ENCODE results near the gene ROBO1. TPM values are rescaled to one million over a fixed set of nuclear protein-coding genes. Genes with fewer than 3 reads are reported as not detected.
"Not testable (repeated sequence)": the region's sequence is repeated elsewhere in the genome, so short reads cannot be mapped to it uniquely, and the experiment has no call there.

ROBO1 gene
- total and polyA plus RNA-seq, 12 donors, result 6.4 to 144 (median 43.9) TPM

DNA sequence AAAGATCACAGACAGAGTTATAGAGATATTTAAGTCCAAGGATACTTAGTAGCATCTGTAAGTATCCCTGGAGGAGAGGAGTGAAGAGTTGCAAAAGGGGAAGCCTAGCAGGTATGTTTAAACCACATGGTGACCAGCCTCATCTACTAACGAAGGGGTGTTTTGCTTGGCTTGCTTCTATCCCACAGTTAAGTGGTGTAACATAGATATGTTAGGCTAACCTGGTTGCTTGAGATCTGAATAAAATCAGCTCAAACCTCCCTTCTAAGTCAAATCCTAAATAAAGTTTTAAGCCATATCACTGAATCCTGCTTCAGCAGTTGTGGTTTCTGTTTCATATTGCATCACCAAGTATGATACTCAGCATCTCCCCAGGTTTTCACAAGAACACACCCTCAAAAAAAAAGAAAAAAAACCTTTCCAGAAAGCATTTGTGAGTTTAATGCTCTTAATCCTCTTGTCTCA lies 880.2 kb downstream of the ROBO1 start:
- 59 to 77% (median 69%) methylated on average over 1 of the region's 1 CpG for WGBS, 4 donors
- H3K27ac ChIP-seq, result no peak overlapping the region
- no peak for TF ChIP-seq POLR2A (IDR thresholded peaks at IDR 0.05)
- TF ChIP-seq, protein P1, sequence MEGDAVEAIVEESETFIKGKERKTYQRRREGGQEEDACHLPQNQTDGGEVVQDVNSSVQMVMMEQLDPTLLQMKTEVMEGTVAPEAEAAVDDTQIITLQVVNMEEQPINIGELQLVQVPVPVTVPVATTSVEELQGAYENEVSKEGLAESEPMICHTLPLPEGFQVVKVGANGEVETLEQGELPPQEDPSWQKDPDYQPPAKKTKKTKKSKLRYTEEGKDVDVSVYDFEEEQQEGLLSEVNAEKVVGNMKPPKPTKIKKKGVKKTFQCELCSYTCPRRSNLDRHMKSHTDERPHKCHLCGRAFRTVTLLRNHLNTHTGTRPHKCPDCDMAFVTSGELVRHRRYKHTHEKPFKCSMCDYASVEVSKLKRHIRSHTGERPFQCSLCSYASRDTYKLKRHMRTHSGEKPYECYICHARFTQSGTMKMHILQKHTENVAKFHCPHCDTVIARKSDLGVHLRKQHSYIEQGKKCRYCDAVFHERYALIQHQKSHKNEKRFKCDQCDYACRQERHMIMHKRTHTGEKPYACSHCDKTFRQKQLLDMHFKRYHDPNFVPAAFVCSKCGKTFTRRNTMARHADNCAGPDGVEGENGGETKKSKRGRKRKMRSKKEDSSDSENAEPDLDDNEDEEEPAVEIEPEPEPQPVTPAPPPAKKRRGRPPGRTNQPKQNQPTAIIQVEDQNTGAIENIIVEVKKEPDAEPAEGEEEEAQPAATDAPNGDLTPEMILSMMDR (IDR thresholded peaks at IDR 0.05), result no peak
- intact Hi-C loops (cut with DNase I), result no loop called here
- H3K4me3 ChIP-seq, result no peak overlapping the region
- no peak for DNase-seq
- no peaks in the 10 kb centered on the region for H3K27me3 ChIP-seq
- no peaks in the 10 kb centered on the region for H3K9me3 ChIP-seq (replicated peaks in 1 of 3)
- no peaks in the 10 kb centered on the region for H3K36me3 ChIP-seq (replicated peaks in 1 of 2)
- peaks cover 3 to 17% of the 10 kb centered on the region in 2 donors for H3K4me1 ChIP-seq (replicated peaks in 1 of 2)

- H3K27ac ChIP-seq, result no peak overlapping the region
- TF ChIP-seq, protein P1 (IDR thresholded peaks at IDR 0.05), result no peak
- no peak for TF ChIP-seq POLR2A (IDR thresholded peaks at IDR 0.05)
- no peaks in the 10 kb centered on the region for H3K27me3 ChIP-seq
- H3K4me3 ChIP-seq, result no peak overlapping the region
- intact Hi-C loops (cut with DNase I), result no loop called here
- H3K4me1 ChIP-seq (replicated peaks in 1 of 2), result peaks cover 3 to 17% of the 10 kb centered on the region in 2 donors
- H3K36me3 ChIP-seq (replicated peaks in 1 of 2), result no peaks in the 10 kb centered on the region
- H3K9me3 ChIP-seq (replicated peaks in 1 of 3), result no peaks in the 10 kb centered on the region
- DNase-seq, result peak in 5 of 7 donors; percentile 19 to 60 (median 33)
- WGBS, 4 donors, result 60 to 89% (median 63%) methylated on average over 1 of the region's 1 CpG
Measured at GRCh38 chr3:78887029-78887428, 880.8 kb downstream of the ROBO1 start.

DNA sequence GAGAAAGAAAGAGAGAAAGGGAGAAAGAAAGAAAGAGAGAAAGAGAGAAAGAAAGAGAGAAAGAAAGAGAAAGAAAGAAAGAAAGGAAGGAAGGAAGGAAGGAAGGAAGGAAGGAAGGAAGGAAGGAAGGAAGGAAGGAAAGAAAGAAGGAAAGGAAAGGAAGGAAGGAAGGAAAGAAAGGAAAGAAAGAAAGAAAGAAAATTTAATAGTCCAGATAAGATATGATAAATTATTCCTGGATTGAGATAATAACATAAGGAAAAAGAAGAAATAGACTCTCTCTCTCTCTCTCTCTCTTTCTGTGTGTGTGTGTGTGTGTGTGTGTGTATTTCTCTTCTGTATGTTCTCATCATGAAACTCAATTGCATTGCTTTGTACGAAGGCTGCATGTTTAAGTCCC lies 883.2 kb downstream of the ROBO1 start:
- WGBS, 4 donors, result 86 to 94% (median 91%) methylated on average over 1 of the region's 1 CpG
- H3K4me3 ChIP-seq; intact Hi-C loops (cut with DNase I): not testable (repeated sequence)

GRCh38 chr3:78882251-78882650 lies 885.5 kb downstream of the ROBO1 start:
- peaks cover 0 to 7% (median 0%) of the 10 kb centered on the region in 3 donors for H3K9me3 ChIP-seq (replicated peaks in 1 of 3)
- WGBS, 4 donors, result 92 to 97% (median 95%) methylated on average over 6 of the region's 6 CpGs
- no peaks in the 10 kb centered on the region for H3K27me3 ChIP-seq
- DNase-seq, result no peak
- peaks cover 0 to 4% of the 10 kb centered on the region in 2 donors for H3K4me1 ChIP-seq (replicated peaks in 1 of 2)
- TF ChIP-seq, protein P1 (IDR thresholded peaks at IDR 0.05), result no peak
- no peak for TF ChIP-seq POLR2A (IDR thresholded peaks at IDR 0.05)
- H3K27ac ChIP-seq, result no peak overlapping the region
- H3K4me3 ChIP-seq, result no peak overlapping the region
- intact Hi-C loops (cut with DNase I), result no loop called here
- H3K36me3 ChIP-seq (replicated peaks in 1 of 2), result no peaks in the 10 kb centered on the region

More for the DNA sequence above, 883.2 kb downstream of the ROBO1 start:
- H3K36me3 ChIP-seq (replicated peaks in 1 of 2); DNase-seq; H3K27me3 ChIP-seq; H3K27ac ChIP-seq; H3K9me3 ChIP-seq (replicated peaks in 1 of 3): not testable (repeated sequence)
- peaks cover 3 to 17% of the 10 kb centered on the region in 2 donors for H3K4me1 ChIP-seq (replicated peaks in 1 of 2)

DNA sequence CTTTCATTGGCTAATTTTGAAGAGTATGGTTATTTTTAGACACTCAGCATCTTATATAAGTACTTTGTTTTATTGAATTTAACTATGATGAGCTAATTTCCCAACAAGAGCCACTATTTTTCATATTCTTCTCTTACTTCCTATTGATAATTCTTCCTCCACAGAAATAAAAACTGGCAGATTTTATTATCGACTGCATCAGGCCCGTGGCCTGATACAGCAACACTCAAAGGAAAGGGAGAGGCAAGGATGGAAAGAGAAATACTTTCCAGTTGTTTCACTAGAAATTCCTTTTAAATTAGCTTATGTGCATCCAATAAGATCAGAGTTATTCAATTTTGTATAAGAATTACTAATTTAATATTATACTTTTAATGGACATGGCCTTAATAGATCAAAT lies 886.3 kb downstream of the ROBO1 start:
- WGBS, 4 donors, result 86 to 96% (median 91%) methylated on average over 2 of the region's 2 CpGs
- intact Hi-C loops (cut with DNase I), result no loop called here
- no peak overlapping the region for H3K4me3 ChIP-seq
- H3K27ac ChIP-seq, result no peak overlapping the region
- H3K4me1 ChIP-seq (replicated peaks in 1 of 2), result no peaks in the 10 kb centered on the region
- H3K36me3 ChIP-seq (replicated peaks in 1 of 2), result no peaks in the 10 kb centered on the region
- DNase-seq, result no peak
- H3K27me3 ChIP-seq, result no peaks in the 10 kb centered on the region
- peaks cover 0 to 7% (median 0%) of the 10 kb centered on the region in 3 donors for H3K9me3 ChIP-seq (replicated peaks in 1 of 3)
- TF ChIP-seq, protein P1 (IDR thresholded peaks at IDR 0.05), result no peak
- no peak for TF ChIP-seq POLR2A (IDR thresholded peaks at IDR 0.05)
